ENCODE data around the gene FOXP1.

FOXP1 gene

GRCh38 chr3:71559021-71559420 lies 24.5 kb downstream of the FOXP1 start:
- H3K4me3 ChIP-seq (ENCODE audit: low read depth, low read length), result no peak overlapping the region
- TF ChIP-seq CTCF (IDR thresholded peaks at IDR 0.05; ENCODE audit: low read depth, low read length), result no peak

GRCh38 chr3:71554649-71555048 lies 28.9 kb downstream of the FOXP1 start:
- no peak overlapping the region for H3K4me3 ChIP-seq (ENCODE audit: low read depth, low read length)
- TF ChIP-seq CTCF (IDR thresholded peaks at IDR 0.05; ENCODE audit: low read depth, low read length), result no peak

GRCh38 chr3:71551311-71551919 lies 32.1 kb downstream of the FOXP1 start:
- no peak for TF ChIP-seq CTCF (IDR thresholded peaks at IDR 0.05; ENCODE audit: low read depth, low read length)
- H3K4me3 ChIP-seq (ENCODE audit: low read depth, low read length), result no peak overlapping the region

GRCh38 chr3:71549951-71550350 lies 33.6 kb downstream of the FOXP1 start:
- TF ChIP-seq CTCF (IDR thresholded peaks at IDR 0.05; ENCODE audit: low read depth, low read length), result no peak
- H3K4me3 ChIP-seq (ENCODE audit: low read depth, low read length), result no peak overlapping the region

GRCh38 chr3:71548705-71549384 lies 34.7 kb downstream of the FOXP1 start:
- no peak for TF ChIP-seq CTCF (IDR thresholded peaks at IDR 0.05; ENCODE audit: low read depth, low read length)
- no peak overlapping the region for H3K4me3 ChIP-seq (ENCODE audit: low read depth, low read length)

GRCh38 chr3:71547249-71548198 lies 36.0 kb downstream of the FOXP1 start:
- no peak overlapping the region for H3K4me3 ChIP-seq (ENCODE audit: low read depth, low read length)
- no peak for TF ChIP-seq CTCF (IDR thresholded peaks at IDR 0.05; ENCODE audit: low read depth, low read length)

All from WI38 (cell line).